GM12801 (cell line): ENCODE data around the gene ZNF616.

Source experiments
- CTCF ChIP-seq: IDR thresholded peaks from one replicate; pipeline ENCODE4 v1.5.1; 2011; ENCODE audit warnings: control low read depth; ENCODE audit not compliant: insufficient read length; ENCODE audit errors: extremely low read depth

Gene ZNF616

DNA sequence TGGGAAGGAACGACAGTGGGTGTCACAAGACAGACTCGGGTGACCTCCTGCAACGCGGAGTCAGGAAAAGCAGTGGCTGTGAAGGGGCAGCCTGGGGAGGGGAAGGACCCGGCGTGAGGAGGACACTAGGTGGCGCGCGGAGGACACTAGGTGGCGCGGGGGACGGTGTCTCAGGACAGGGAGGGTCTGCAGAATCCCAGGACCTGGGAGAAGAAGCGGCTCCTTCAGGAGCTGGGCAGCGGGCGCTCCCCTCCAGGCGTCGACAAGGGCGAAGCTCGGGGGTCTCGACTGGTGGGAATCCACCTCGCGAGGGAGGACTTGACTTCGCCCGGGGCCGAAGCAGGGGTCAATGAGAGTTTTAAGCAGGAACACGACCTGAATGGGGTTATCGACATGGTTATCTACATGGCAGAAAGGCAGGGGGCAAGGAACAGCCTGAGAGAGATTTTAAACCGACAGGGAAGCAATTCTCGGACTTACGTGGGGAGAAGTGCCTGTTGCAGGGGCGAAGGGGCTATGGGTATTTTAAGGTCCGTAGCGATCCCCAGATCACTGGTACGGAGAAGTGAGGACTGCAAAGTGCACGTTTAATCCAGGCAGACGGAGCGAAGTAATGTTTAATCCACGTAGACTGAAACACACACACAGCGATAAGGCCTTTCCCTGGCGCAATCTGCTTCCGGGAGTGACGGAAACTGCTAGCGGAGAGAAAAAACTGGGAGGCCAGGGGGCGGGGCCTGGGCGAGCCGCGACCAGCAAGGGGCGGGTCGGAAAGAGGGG lies at the start of gene ZNF616:
TSS of gene ZNF616 (minus strand) at position 687 of the 780 bp plus-strand sequence. CDS start 9,426 bp downstream, outside the sequence.
- no peak for TF ChIP-seq CTCF

GRCh38 chr19:52188822-52189734 lies 49.3 kb upstream of the ZNF616 start:
- no peak for TF ChIP-seq CTCF

GRCh38 chr19:52187407-52187806 lies 47.7 kb upstream of the ZNF616 start:
- TF ChIP-seq CTCF, result no peak

DNA sequence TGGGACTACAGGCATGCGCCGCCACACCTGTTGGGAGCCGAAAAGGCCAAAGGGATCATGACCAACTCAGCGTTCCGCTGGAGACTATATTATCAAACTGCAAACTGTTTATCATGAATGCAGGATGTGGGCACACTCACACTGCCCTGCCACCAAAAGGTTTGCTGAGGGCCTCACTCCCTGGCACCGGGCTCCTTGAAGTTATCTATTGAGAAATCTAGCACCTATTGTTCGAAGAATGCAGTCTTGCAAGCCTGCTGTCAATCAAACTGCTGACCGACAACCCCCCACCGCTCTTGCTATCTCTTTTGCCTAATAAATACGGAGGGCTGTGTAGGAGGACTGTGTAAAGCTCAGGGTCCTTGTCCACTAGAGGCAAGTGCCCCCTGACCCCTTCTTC lies 36.8 kb upstream of the ZNF616 start:
- no peak for TF ChIP-seq CTCF

DNA sequence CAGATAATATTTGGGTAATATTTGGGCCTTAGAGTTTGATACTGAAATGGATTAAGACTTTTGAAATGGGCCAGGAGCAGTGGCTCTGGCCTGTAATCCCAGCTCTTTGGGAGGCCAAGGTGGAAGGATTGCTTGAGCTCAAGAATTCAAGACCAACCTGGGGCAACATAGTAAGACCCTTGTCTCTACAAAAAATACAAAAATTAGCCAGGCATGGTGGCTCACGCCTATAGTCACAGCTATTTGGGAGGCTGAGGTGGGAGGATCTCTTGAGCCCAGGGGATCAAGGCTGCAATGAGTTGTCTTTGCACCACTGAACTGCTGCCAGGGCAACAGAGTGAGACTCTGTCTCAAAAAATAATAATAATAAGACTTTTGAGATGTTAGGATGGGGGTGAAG lies 32.6 kb upstream of the ZNF616 start:
- no peak for TF ChIP-seq CTCF

- TF ChIP-seq CTCF, result no peak
These were observed 31.8 kb upstream of the ZNF616 start, which contains the start of gene ZNF836 for GRCh38 chr19:52171321-52172169. Gene ZNF836 (minus strand): TSS chr19:52171621. CDS start chr19:52168072, 3,549 bp downstream.
